ENCODE data around the gene LILRB3.

- TF ChIP-seq MAX (IDR thresholded peaks at IDR 0.05; ENCODE audit: low read depth, low read length) (no peak), CTCF (IDR thresholded peaks at IDR 0.05; ENCODE audit: low read depth, low read length) (no peak), POLR2A (IDR thresholded peaks at IDR 0.05; ENCODE audit: extremely low read depth, insufficient read length) (no peak)
Observed at GRCh38 chr19:54216869-54217268, 5.9 kb downstream of the LILRB3 start.

Data from NB4 (cell line).